Stimulated activated CD8-positive, alpha-beta memory T cell treated with anti-CD3 and anti-CD28 coated beads, Interleukin-4, amount 100 ng/mL, for 24 hours (primary cell): ENCODE results near the gene MAST4.
"Not testable (repeated sequence)": the region's sequence is repeated elsewhere in the genome, so short reads cannot be mapped to it uniquely, and the experiment has no call there.

ENCODE experiments used
- DNase-seq: peaks from one replicate; pipeline ENCODE4 v3.0.0-alpha.2; 2020; ENCODE audit warnings: low read depth

Gene MAST4

GRCh38 chr5:66646570-66646969 is 50.4 kb downstream of the MAST4 start:
- no peak for DNase-seq

GRCh38 chr5:66647146-66647856 is 51.1 kb downstream of the MAST4 start:
- no peak for DNase-seq

GRCh38 chr5:66652818-66653217 is 56.6 kb downstream of the MAST4 start:
- DNase-seq = no peak

GRCh38 chr5:66653325-66653724 is 57.1 kb downstream of the MAST4 start:
- no peak for DNase-seq

- no peak for DNase-seq
Measured at GRCh38 chr5:66655395-66656324, 59.5 kb downstream of the MAST4 start.

GRCh38 chr5:66658516-66658915 is 62.3 kb downstream of the MAST4 start:
- no peak for DNase-seq

- DNase-seq = no peak
Measured at GRCh38 chr5:66659780-66660179, 63.6 kb downstream of the MAST4 start.

- no peak for DNase-seq
Measured at GRCh38 chr5:66660396-66660795, 64.2 kb downstream of the MAST4 start.

GRCh38 chr5:66661149-66661548 is 65.0 kb downstream of the MAST4 start:
- DNase-seq = no peak

GRCh38 chr5:66666778-66667177 is 70.6 kb downstream of the MAST4 start:
- DNase-seq = no peak

GRCh38 chr5:66669086-66669861 is 73.1 kb downstream of the MAST4 start:
- DNase-seq = no peak

GRCh38 chr5:66669862-66670195 is 73.6 kb downstream of the MAST4 start:
- no peak for DNase-seq

GRCh38 chr5:66671305-66671704 is 75.1 kb downstream of the MAST4 start:
- no peak for DNase-seq

- no peak for DNase-seq
Measured at GRCh38 chr5:66674802-66675201, 78.6 kb downstream of the MAST4 start.

GRCh38 chr5:66675406-66675805 is 79.2 kb downstream of the MAST4 start:
- DNase-seq = no peak

- DNase-seq = no peak
Measured at GRCh38 chr5:66680221-66680620, 84.0 kb downstream of the MAST4 start.

- no peak for DNase-seq
Measured at GRCh38 chr5:66680804-66681203, 84.6 kb downstream of the MAST4 start.

GRCh38 chr5:66684663-66685062 is 88.5 kb downstream of the MAST4 start:
- DNase-seq = no peak

GRCh38 chr5:66689522-66690220 is 93.5 kb downstream of the MAST4 start:
- no peak for DNase-seq

- DNase-seq = no peak
Measured at GRCh38 chr5:66694036-66694435, 97.8 kb downstream of the MAST4 start.

GRCh38 chr5:66695840-66696239 is 99.6 kb downstream of the MAST4 start:
- DNase-seq = not testable (repeated sequence)
